GM21381 (cell line): Measurements from ENCODE around the gene ABCB6.

Source experiments
- ATAC-seq: cut with Tn5 transposase; IDR thresholded peaks from one replicate; pipeline ENCODE4 v1.9.1; 2021; ENCODE audit warnings: mild to moderate bottlenecking, moderate library complexity; ENCODE audit not compliant: unreplicated experiment

ABCB6 gene

DNA sequence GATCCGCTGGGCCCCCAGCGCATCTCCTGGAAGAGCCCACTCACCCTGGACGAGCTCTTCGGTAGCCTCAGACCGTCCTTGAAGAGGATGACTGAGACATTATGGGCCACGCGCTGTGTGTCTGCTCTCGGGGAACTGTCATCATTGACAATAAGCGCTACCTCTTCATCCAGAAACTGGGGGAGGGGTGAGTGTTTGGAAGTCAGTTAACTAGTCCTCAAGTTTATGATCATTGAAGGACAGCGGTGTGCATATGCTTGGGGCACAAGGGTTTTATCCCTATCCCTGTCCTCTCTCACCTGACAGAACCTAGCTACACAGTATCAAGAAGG, 27.1 kb upstream of the ABCB6 start:
- no peak for ATAC-seq

DNA sequence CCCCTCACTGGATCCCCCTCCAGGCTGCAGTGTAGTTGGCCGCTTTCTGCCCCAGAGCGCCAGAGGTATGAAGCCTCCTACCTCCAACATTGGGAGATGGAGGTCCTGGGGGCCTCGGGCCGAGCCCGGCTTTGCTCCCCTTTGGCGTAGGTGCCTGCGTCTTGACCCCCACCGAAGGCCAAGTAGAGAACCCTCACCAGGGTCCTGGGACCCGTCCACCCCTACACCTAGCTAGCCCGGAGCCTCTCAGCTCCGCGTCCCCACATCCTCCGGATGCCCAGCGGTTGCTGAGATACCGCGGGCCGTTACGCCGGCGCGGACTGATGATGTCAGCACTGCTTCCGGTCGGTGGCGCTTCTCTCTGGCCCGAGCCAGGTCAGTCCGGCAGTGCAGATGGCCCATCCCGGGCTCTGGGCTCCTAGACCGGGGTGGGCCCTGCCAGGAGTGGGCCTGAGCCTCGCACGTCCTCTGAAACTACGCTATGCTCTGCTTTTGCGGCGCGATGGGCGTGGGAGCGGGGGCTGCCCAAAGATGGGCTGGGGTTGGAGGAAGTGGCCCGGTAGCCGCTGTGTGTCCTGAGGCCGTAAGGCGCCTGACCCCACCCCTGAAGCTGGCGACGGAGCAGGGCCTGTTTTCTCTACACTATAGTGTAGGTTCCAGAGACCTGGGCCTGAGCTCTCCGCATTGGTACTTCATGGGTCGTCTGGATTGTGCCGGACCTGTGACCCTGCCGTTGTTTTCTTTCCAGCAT, 26.6 kb upstream of the ABCB6 start, which contains the start of the genes GLB1L and STK16:
GLB1L (minus strand) TSS at position 297 of the 751 bp plus-strand sequence. CDS start 1,871 bp downstream, outside the sequence.
STK16 (plus strand) TSS at position 332 of the 751 bp plus-strand sequence. CDS start 521 bp downstream, outside the sequence.
- ATAC-seq = peak; percentile 65

DNA sequence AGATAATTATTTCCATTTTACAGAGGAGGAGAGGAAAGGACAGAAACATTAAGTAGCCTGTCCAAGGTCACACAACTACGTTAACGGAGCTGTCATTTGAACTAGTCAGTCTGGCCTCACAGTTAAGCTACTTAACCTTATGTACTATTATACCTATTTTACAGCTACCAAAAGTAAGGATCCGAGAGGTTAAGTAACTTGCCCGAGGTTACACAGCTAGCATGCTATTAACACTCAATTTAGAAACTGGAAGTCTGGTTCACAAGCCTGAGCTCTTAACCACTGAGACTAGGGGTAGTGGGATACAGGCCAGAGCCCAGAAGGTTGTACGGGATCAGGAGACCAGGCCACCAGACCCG, 26.0 kb upstream of the ABCB6 start:
- no peak for ATAC-seq

DNA sequence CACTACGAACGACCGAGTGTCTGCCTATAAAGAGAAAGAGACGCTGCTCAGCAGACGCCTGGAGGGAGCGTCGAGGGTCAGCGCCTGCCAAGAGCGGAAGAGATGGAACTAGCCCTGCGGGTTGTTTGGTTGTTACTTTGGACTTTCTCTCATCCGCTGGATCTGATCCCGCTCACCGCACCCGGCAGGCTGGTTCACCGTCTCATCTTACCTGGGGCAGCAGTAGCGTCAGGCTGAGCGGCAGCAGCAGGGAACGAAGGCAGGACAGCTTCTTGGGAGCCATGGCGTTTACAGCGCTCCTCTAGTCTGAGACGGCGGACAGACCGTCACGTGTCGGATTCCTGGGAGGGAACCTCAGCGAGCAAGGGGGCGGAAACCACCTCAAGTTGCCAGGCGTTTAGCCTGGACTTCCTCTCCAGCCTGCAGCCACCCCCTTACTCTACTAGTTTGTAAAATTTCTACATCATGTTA, 24.6 kb upstream of the ABCB6 start:
- no peak for ATAC-seq

DNA sequence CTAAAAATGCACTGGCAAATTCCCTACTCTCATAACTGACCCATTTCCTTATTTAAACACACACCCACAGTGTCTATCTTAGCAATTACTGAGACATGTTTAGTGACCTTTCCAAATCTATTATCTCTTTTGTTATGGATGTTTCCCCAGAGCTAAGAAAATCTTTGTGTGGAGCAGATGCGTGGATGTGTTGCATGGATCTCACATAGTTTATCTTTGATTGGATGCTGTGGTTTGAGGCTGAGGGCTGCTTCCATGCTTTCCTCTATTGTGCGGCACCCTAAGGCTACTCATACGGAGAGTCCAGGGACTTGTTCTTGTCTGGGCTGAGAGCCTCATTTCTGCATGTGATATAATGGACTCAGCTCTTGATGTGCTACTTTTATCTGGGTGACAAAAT, 15.6 kb upstream of the ABCB6 start:
- no peak for ATAC-seq

DNA sequence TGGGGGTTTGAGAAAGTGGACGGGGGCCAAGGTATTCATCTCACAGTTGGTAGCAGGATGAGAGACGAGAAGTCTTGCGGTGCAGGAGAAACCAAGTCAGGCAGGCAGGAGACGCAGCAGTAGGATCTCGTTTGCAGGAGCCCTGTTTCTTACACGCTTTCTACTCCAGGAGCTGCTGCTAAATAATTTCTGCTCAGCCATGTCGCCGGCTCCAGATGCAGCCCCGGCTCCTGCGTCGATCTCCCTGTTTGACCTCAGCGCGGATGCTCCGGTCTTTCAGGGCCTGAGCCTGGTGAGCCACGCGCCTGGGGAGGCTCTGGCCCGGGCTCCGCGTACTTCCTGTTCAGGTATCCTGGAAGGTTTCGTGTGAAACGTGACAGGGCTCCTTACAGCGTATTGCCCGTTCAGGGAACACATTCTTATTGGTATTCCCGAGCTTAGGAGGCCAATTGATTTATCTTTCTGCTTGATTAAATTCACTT, 11.3 kb upstream of the ABCB6 start:
- ATAC-seq = peak; percentile 24

DNA sequence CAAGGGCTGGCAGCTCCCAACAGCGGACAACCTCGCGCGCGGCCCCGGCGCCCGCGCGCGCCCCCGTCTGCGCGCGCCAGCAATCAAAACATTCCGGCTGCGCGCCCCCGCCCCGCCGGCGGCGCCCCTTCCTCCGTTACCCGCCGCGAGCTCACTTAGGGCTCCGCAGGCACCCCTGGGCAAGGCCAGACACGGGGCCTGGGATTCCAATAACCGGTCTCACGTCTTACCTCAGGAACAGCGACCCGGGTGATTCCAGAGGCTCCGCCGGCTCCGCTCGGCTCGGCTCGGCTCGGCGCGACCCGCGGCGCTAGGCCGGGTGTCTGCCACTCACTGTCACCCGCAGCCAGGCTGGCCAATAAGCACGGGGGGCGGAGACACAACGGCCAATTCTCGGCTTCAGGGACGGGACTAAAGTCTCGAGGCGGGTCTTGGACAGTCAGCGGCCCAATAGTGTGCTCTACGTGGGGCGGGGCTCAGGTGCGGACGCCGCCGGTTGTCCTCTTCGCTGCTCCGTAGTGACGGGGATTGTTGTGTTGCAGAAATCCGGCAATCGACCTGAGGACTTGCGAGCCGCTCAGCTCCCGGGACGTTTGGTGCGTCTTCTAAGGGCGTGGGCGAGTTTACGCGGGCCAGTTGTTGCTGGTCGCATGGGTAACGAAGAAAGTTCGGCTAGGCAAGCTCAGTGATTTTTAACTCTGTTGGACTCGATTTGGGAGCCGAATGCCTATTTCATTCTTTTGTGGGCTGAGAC, 10.7 kb upstream of the ABCB6 start, which contains the start of the genes ANKZF1 and ATG9A:
ANKZF1 (plus strand) TSS at position 502 of the 754 bp plus-strand sequence. CDS start 452 bp downstream, outside the sequence.
ATG9A (minus strand) TSS at position 332 of the 754 bp plus-strand sequence. CDS start 1,612 bp downstream, outside the sequence.
- ATAC-seq = peak; percentile 96

DNA sequence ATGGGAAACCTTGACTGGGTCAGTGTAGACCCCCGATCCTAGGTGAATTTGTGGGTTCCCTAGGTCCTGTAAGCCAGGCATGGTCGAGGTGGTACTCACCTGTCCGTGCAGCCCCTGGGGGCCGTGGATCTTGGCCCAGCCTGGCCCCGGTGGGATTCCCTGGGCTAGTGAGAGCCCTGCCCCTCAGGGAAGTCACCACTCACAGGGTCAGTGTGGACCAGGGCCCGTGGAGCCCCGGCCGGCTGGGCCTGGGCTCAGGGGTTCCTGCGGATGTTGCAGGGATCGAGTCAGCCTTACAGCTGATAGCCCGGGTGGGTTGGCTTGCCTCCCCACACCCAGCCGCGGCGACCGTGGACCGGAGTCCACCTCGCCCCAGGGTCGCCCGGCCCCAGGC, 10.2 kb upstream of the ABCB6 start:
- ATAC-seq = no peak

DNA sequence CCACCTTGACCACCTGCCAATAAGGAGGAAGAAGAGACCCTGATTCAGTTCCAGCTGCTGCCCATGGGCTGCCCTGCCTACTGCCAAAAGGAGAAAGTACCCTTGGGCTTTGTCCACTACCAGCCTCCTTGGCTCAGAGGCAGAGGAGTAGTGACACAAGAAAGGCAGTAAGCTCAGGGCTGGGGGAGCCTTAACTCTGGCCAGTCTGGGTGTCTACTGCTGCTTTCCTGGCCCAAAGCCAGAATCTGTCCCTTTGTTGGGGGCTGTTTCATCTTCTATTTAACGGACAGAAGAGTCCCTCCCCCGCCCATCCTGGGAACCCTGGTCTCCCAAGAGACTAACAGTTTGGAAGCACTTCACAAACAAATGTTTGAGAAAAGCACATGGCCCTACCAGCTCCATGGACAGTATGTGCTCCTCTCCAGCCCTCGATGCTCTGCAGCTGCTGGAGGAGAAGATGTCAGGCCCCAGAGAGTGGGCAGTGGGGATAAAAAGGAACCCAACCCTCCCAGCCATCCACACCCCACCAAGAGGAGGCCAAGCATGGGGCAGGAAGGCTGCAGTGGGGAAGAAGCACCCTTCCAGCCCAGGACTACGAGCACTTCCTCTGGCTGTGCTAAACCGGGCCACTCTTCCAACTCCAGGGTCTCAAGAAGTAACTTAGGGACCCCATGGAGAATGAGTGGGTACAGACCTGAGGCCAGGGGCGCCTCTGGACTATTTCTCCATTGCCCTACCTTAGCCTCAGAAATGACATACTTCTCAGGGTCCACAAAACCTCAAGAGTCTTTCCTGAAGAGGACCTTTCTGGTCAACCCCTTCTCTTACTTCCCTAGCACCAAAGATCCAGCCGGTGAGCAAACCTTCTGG, 9.5 kb upstream of the ABCB6 start:
- ATAC-seq = no peak

DNA sequence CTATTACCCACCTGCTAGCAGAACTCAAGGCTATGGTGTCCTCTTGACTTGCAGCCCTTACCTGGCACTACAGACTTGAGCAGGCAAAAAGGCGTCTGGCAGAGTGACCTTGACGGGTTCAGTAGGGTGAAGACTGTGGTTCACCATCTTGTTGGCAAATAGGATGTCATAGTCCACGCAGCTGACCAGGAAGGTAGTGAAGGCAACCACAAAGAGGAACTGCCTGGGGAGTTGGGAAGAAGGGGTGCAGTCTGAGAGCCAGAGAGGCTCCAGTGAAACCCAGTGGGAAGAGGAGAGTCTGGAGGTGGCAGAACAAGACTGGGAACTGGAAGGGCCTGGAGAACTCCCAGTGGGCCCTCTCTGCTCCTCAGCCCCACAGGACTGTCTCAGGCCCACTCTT, 6.6 kb upstream of the ABCB6 start:
- no peak for ATAC-seq

DNA sequence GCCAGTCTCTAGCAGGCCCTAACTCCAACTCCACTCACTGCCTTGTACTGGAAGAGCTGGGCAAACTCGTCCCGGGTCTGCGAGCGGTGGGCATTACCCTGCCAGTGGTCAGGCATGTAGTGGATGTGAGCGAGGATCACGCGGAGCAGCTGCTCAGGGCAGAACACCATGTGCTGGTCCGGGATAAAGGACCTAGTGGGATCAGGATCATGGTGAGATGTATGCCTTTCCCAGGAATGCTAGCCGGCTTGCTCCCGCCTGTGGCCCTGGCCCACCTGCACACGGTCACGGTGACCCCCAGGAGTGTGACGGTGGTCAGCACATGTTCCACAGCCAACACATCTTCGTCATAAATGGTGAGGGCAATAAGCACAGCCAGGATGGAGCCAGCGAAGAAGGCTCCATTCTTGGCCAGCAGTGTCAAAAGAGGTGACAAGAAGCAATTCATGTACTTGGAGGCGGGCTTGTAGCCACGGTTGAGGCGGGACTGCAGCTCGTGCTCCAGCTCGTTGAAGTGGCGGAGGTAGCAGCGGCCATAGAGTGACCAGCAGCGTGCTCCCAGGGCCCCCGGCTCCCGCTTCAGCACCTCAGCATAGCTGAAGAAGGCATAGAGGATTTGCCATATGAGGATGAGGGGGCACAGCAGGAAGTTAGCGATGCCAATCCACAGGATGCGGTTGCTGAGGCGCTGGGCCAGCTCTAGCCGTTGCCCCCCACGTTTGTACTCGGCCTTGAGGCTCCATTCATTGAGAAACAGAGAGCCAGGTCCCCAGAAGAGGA, 5.3 kb upstream of the ABCB6 start:
- ATAC-seq = no peak

DNA sequence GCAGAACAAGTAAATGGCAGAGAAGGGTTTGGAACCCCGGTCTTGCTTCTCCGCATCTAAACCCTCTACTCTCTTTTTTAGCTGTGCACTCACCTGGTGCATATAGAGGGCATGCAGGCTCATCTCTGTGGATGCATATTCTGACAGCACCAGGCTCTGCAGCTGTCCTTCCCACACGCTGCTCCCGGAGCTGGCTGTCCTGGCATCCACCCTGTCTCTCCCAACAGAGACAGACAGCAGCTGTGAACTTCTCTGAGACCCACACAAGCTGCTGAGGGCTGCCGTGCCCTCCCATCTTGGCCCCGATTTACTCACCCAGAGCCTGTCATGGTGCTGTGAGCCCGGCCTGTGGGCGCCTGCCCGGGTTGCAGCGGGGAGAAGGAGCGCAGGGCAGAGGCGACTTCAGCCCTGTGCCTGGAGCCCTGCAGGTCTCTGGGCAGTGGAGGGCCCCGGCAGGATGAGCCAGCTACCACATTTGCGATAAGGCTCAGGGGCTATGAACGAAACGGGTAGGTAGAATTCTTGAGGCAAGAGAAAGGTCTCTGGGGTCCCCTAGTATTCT, 3.3 kb upstream of the ABCB6 start:
- ATAC-seq = no peak

DNA sequence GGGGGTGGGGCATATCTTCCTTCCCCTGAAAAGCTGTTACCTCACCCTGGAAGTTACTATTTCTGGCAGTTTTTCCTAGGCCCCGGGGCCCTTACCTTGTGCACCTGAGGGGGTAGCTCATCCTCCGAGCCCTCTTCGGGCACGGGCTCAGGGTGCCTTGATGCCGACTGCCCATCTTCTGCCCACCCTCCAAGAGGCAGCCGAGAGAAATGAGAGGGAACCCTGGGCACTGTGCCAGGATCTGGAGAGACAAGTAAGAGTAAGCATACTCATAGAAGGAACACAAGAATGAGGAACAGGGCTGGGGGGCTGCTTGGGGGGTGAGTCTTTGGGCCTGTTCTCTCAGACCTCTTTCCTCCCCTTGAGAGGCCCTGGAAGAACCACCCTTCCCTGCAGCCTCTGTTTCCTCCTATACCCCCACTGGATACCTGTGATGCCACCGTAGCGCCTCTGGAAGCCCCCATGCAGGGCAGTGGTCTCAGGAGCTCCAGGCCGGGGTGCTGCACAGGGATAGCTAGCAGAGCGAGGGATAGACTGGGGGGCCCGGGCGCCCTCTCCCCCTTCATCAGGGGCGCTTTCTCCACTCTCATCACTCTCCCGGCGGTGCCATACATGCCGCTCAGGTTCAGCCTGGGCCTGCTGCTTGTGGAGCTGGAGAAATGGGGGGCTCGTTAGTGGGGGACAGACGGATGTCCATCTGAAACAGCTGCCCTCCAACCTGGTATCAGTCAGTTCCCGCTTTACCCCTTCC, 2.1 kb upstream of the ABCB6 start:
- ATAC-seq = no peak

DNA sequence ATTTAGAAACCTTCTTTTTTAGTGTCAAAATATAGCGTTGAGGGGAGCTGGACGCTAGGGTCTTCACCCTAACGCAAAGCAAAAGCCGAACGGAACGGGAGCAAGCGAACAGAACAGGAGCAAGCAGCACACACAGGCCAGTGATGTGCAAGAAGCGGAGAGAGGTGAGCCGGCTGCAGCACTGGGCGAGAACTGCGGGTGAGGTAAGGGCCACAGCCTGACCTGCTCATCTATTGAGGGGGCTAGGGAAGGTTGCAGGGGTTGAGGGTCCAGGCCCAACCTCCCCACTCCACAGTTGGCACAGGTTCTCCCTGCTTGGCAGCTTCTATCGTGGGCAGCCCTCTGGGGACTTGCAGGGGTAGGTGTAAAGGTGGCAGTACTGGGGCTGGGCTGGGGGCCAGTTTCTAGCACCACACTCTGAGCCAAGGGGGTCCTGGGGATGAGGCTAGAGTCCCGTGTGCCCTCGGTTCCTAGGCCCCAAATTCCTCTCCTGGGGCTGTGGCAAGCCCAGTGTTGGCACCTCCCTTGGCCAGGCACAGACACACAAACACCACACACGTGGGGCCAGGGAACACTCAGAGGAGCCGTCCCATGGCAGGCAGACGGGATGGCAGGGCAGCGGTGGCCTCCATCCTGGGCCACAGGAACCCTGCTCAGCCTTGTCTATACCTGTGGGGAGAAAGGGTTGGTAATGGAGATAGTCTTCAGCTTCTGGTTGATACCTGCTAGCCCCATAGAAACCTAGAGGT, 1.2 kb upstream of the ABCB6 start:
- ATAC-seq = no peak

DNA sequence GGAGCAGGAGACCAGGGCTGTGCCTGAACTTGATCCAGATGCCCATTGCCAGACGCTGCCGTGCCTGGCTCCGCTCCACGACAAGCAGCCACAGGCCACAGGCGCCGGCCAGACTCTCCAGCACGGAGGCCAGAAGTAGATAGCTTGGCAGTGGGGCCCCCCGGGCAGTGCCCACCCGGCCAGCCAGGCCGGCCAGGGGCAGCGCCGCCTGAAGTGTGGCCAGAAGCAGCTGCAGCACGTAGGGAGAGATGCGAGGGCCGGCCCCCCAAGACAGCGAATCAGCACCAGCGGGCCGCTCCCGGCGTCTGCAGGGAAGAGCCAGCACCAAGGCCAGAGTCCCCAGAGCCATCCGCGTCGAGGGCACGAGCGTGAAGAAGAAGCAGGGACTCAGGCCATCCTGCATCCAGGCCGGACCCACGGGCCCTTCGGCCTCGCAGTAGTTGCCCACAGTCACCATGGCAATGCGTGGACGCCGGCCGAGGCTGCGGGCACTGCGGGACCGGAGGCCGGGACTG, 484 bp downstream of the ABCB6 start:
- peak; percentile 30 for ATAC-seq

DNA sequence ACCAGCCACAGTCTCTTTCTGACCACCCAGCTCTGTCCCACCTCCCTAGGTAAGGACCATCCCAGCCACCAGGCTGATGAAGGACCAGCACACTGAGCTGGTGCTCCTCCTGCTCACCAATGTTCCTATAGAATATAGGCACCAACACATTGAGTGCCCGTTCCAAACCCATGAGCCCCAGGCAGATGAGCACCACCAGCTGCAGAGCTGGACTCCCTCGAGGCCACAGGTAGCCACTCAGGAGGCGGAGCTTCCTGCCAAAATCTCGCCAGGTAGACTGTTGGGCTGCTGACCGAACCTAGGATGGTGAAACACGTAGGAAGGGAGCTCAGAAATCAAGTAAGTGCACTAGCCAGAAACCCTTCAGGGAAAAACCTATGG, 2.2 kb downstream of the ABCB6 start:
- no peak for ATAC-seq

DNA sequence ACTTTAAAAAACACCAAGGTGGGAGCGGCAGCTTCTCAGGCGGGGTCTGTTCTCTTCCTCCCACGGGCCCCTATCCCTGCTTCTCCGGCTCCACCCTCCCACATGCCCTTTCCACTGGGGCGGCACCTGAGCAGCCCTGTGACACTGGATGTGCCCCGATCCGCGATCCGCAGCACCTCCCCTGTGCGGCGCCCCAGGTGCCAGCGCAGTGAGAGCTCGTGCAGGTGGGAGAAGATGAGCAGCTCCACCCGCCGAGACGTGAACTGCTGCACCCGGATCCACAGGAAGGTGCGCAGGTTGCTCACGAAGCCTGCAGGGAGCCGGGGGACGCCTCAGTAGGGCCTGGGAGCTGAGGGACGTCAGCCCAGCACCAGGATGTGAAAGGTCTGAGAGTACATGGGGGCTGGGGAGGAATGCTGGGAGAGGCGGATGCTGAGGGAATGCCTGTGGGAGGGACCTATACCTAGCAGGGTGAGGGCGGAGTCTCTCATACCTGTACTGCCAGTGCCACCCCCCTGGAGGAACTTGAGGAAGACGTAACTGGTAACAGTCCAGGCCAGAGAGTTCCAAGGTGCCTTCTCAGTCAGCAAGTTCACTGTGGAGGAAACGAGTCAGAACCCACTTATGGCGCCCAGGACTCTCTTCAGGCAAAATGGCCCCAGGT, 2.8 kb downstream of the ABCB6 start:
- ATAC-seq = no peak

DNA sequence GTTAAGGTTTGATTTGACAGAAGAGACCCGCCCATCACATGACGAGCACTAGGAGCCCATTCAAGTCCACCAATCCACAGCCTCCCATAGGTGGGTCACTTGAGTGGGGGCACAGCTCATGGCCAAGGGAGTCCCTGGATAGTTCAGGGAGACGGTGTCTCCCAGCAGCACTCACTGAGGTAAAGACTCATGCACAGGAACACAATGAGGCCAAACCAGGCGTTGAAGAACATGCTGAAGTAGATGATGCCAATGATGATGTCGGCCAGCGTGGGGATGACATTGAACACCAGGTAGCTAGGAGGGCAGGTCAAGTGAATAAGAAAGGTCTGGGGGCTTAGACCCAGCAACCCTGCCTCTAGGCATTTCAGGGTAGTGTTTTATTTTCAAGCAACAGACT, 4.0 kb downstream of the ABCB6 start:
- no peak for ATAC-seq
